Adrenal gland (tissue), 12 donors: Measurements from ENCODE around the gene PNPLA2. TPM values are rescaled to one million over a fixed set of nuclear protein-coding genes. Genes with fewer than 3 reads are reported as not detected.

ENCODE experiments used
- DNase-seq, 7 donors: peaks; one replicate each; pipeline ENCODE4 v3.0.0-alpha.2; 2019 to 2020
- H3K27ac ChIP-seq, 5 donors: fragments of 200-600 bp; sonication (generic) in 4 of 5; 1 replicate in 3 of 5; 2 replicates in 2 of 5; pipeline versions ENCODE4 v1.5.1 to v1.8.0; 2016 to 2020; ENCODE audit warnings: mild to moderate bottlenecking in 1 of 5
- H3K27me3 ChIP-seq: fragments of 200-600 bp; 2 replicates; pipeline ENCODE4 v1.8.0; 2021
- H3K36me3 ChIP-seq, 2 donors: fragments of 200-600 bp; replicated peaks in 1 of 2; 1 replicate in 1 of 2; 2 replicates in 1 of 2; pipeline versions ENCODE4 v1.5.1 to v1.8.0; 2018 to 2022
- H3K4me1 ChIP-seq, 2 donors: fragments of 200-600 bp; replicated peaks in 1 of 2; 1 replicate in 1 of 2; 2 replicates in 1 of 2; pipeline versions ENCODE4 v1.5.1 to v1.8.0; 2018 to 2021
- H3K4me3 ChIP-seq, 4 donors: fragments of 200-600 bp; sonication (generic) in 3 of 4; one replicate each; pipeline ENCODE4 v1.5.1; 2016 to 2018
- H3K9me3 ChIP-seq, 3 donors: fragments of 200-600 bp; sonication (generic) in 1 of 3; replicated peaks in 1 of 3; 1 replicate in 2 of 3; 2 replicates in 1 of 3; pipeline versions ENCODE4 v1.5.1 to v1.8.0; 2016 to 2021
- CTCF ChIP-seq, 6 experiments: fragments of 450-650 bp in 4 of 6; fragments of 200-600 bp in 2 of 6; sonication (generic) in 1 of 6; IDR thresholded peaks; 1 replicate in 5 of 6; 2 replicates in 1 of 6; pipeline versions ENCODE4 v1.5.1 to v1.8.0; 2016 to 2021; ENCODE audit warnings: antibody characterized with exemption in 6 of 6, mild to moderate bottlenecking in 2 of 6, moderate library complexity in 1 of 6
- POLR2A ChIP-seq, 2 donors: fragments of 450-650 bp; IDR thresholded peaks; one replicate each; pipeline ENCODE4 v1.6.1; 2017; ENCODE audit warnings: antibody characterized with exemption in 2 of 2, mild to moderate bottlenecking in 2 of 2, moderate library complexity in 1 of 2
- WGBS, 4 donors: extraction: QIAGEN DNeasy Blood & Tissue Kit in 2 of 4; methylation state at CpG; one replicate each; pipeline versions ENCODE4 v1.1.5 to v1.1.7; 2013 to 2017; 5-methylcytosine and 5-hydroxymethylcytosine counted together
- intact Hi-C, 2 donors: fragments of 100-400 bp; cut with DNase I; formaldehyde crosslinking; loops; one replicate each; pipeline versions ENCODE4 v1.14.1 to v1.15.0; 2022 to 2023
- polyA plus RNA-seq, 3 donors: library from polyadenylated mRNA; stranded (reverse); fragments of 200-250 nt in 2 of 3; fragments of 350-450 nt in 1 of 3; fragmentation: Illumina TruSeq in 1 of 3; extraction: RNeasy Lipid Tissue Mini Kit (QIAGEN cat#74804) in 1 of 3; gene quantifications; one replicate each; pipeline ENCODE4 v1.2.3, GENCODE V29; 2013 to 2014
- total RNA-seq, 9 donors: library from RNA; depleted of rRNA in 4 of 9; stranded (reverse); fragments of >200 nt in 4 of 9; fragments of 120-200 nt in 1 of 9; fragmentation: NEBNext Ultra II Directional in 1 of 9; extraction: Animal tissue kit (Norgen Biotek cat#: 25700) in 1 of 9; gene quantifications; one replicate each; pipeline versions ENCODE4 v1.1.0 to v1.2.4, GENCODE V29; 2013 to 2023
- donor health status: healthy with polysubstance abuse.
- donor health status: Bipolar disorder and iron deficiency.
- donor health status: DM: yes; HTN: yes; CAD: no.
- donor health status: DM: no; HTN: no; CAD: no.
- donor health status: DM: no; HTN: no; CAD: no.
- donor health status: DM: yes; HTN: yes; CAD: no.

Gene PNPLA2
- total and polyA plus RNA-seq, 12 donors: 24.1 to 403 (median 124) TPM

- H3K9me3 ChIP-seq: no peaks in the 10 kb centered on the region
- no peak overlapping the region for H3K27ac ChIP-seq
- TF ChIP-seq POLR2A (IDR thresholded peaks at IDR 0.05): no peak
- TF ChIP-seq CTCF (IDR thresholded peaks at IDR 0.05): no peak
- H3K4me3 ChIP-seq: no peak overlapping the region
- no peaks in the 10 kb centered on the region for H3K4me1 ChIP-seq
- H3K27me3 ChIP-seq: no peaks in the 10 kb centered on the region
- 88 to 96% (median 92%) methylated on average over 8 of the region's 8 CpGs for WGBS, 4 donors
- no peak for DNase-seq
- intact Hi-C loops: no loop called here
- peaks cover 0 to 4% of the 10 kb centered on the region in 2 donors for H3K36me3 ChIP-seq
Observed at GRCh38 chr11:867856-868358, 49.2 kb downstream of the PNPLA2 start.

- intact Hi-C loops: no loop called here
Observed at GRCh38 chr11:868394-868793, 49.7 kb downstream of the PNPLA2 start.

GRCh38 chr11:868802-869201 is 50.1 kb downstream of the PNPLA2 start:
- Histone ChIP-seq H3K36me3 (peaks cover 0 to 4% of the 10 kb centered on the region in 2 donors), H3K27me3 (no peaks in the 10 kb centered on the region), H3K4me1 (no peaks in the 10 kb centered on the region), H3K4me3 (no peak overlapping the region), H3K9me3 (no peaks in the 10 kb centered on the region), H3K27ac (no peak overlapping the region)
- WGBS, 4 donors: 83 to 91% (median 88%) methylated on average over 6 to 12 of the region's 12 CpGs
- DNase-seq: no peak
- intact Hi-C loops: no loop called here
- TF ChIP-seq POLR2A (IDR thresholded peaks at IDR 0.05): no peak
- no peak for TF ChIP-seq CTCF (IDR thresholded peaks at IDR 0.05)

More at GRCh38 chr11:868394-868793, 49.7 kb downstream of the PNPLA2 start:
- peaks cover 0 to 4% of the 10 kb centered on the region in 2 donors for H3K36me3 ChIP-seq
- WGBS, 4 donors: 91 to 93% (median 91%) methylated on average over 10 to 17 of the region's 17 CpGs
- no peaks in the 10 kb centered on the region for H3K4me1 ChIP-seq
- TF ChIP-seq CTCF (IDR thresholded peaks at IDR 0.05) (no peak), POLR2A (IDR thresholded peaks at IDR 0.05) (no peak)
- H3K9me3 ChIP-seq: no peaks in the 10 kb centered on the region
- no peak overlapping the region for H3K27ac ChIP-seq
- no peak for DNase-seq
- no peaks in the 10 kb centered on the region for H3K27me3 ChIP-seq
- H3K4me3 ChIP-seq: no peak overlapping the region

- 87 to 89% (median 88%) methylated on average over 3 to 25 of the region's 25 CpGs; no CpG with 5 or more reads in 1 of the 4 donors for WGBS, 4 donors
- intact Hi-C loops: no loop called here
- no peak for TF ChIP-seq CTCF (IDR thresholded peaks at IDR 0.05)
- no peak for TF ChIP-seq POLR2A (IDR thresholded peaks at IDR 0.05)
- no peak for DNase-seq
- Histone ChIP-seq H3K9me3 (no peaks in the 10 kb centered on the region), H3K36me3 (peaks cover 0 to 4% of the 10 kb centered on the region in 2 donors), H3K4me1 (no peaks in the 10 kb centered on the region), H3K27ac (no peak overlapping the region), H3K4me3 (no peak overlapping the region), H3K27me3 (no peaks in the 10 kb centered on the region)
Observed at GRCh38 chr11:869399-870126, 50.8 kb downstream of the PNPLA2 start.
